Inflammatory macrophage treated with lipopolysaccharide for 1 hour (primary cell): Measurements from ENCODE around the gene TAF9B.
A peak's percentile ranks its signal among the peaks of the same experiment; 100 is the strongest.
"Not testable (repeated sequence)": the region's sequence is repeated elsewhere in the genome, so short reads cannot be mapped to it uniquely, and the experiment has no call there.

Experiments
- DNase-seq, 2 donors: peaks; one replicate each; pipeline ENCODE4 v3.0.0-alpha.2; 2020 to 2022

Gene TAF9B

DNA sequence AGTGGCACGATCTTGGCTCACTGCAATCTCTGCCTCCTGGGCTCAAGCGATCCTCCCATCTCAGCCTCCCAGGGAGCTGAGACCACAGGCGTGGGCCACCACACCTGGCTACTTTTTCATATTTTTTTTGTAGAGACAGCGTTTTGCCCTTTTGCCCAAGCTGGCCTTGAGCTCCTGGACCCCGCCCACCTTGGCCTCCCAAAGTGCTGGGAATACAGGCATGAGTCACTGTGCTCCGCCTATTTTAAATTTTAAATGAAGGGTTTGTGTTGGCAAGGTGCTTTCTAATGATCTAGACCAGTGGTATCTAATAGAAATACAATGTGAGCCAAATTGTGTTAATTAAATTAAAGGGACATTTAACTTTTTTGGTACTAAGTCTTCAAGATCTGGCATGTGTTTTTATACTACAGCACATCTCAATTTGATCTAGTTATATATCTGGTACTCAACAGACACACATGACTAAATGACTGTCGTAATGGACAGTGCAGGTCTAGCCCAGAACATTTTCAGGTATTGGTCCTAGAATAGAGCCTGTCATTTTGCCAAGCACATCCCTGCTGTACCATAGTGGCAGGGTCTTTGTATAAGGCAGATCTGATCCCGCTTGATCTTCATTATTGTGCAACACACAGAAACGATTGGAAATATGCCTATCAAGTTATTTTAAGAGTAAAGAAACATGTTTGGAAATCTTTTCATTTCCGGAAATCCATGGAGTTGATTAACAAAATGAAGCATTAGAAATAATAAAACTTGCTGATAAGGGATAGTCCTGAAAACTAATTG is 28.1 kb downstream of the TAF9B start:
- no peak for DNase-seq

DNA sequence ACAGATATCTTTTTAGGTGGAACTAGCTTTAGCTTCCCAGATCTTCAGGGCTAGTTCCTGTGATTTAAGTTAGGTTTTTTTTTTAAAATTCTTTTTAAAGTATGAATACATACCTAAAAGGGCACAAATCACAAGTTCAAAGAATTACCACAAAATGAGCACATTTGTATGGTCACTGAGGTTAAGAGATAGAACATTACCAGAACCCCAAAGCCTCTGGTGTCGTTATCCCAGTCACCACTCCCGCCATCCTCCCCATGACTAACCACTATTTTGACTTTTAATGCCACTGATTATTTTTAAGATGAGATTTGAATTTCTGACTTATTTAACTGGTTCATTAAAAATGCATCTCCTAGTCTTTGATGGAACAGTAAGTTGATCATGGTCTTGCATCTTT is 30.0 kb downstream of the TAF9B start:
- DNase-seq = no peak

DNA sequence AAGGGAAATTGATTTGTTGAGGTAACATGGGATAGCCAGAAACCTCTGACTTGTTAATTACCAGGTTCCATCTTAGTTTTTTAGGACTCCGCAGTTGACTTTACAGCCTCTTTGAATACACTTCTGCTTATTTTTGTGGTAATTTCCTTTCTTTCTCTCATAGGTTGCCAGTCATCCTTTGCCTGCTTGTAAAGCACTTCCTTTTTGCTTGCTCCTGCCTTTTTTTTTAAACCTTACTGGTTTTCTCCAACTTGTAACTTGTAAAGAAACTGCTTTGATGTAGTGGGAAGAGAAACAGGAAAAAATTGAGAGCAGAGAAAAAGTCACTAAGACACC is 32.8 kb downstream of the TAF9B start:
- DNase-seq = peak; percentile 30 to 32

DNA sequence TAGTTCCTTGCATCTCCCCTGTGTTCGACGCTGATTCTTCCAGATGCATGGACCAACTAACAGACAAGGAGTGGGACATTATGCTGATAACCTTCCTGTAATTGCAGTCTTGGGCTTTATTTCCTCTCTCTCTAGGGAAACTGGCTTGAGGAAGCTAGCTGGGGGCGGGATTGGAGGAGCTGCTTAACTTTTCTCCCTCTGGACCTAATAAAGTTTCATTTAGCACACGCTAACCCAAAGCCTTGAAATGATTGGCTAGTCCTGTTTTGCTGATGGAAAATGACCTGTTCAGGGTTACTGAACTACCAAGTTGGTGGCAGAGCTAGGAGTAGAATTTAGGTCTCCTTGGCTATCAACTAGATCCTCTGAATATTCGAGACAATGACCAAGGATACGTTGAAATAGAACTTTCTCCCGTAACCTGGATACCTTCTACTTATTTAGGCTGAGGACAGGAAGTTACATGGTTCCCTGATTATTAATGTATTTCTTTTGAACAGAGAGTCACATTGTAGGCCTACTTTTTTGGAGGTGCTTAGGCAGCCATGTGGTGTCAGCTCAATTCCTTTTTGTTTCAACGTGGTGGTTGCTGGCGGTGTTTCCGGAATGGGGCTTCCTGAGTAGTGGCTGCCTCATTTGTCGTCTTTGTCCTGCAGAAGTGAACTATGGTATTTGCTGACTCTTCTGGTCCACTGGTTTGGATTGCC is 33.4 kb downstream of the TAF9B start:
- peak; percentile 16 to 27 for DNase-seq

DNA sequence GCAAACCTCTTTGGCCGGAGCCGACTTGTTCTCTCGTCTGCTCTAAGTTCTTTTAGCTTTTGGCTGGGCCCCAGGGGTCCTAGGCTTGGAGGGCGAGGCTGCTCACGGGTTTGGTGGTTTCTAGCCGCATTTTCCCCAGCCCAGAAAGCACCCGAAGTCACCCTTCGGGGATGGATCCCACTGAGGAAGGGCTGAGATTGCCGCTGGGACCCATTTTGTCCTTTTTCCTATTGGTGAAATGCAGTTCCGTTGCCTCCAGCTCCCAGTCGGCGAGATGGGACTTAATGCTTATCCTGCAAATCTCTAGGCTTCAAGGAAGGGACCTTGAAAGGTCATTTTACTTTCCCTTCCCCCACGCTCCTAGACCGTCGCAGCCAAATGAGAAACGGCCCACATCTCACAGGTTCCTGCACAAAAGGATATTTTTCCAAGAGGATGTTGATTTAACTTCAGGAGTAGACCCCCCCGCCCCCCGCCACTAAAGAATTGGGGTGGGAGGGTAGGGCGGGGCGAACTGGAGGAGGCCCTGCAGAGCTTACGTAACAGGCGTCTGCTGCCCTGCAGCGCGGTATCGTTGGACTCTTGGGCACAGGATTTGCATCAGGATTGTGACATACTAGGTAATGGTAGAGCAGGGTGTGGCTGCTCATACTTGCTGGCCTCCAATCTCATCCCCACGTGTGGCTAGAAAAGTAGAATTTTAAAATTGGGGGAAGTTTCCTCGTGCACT is 34.8 kb downstream of the TAF9B start:
- DNase-seq = peak; percentile 63 to 78

DNA sequence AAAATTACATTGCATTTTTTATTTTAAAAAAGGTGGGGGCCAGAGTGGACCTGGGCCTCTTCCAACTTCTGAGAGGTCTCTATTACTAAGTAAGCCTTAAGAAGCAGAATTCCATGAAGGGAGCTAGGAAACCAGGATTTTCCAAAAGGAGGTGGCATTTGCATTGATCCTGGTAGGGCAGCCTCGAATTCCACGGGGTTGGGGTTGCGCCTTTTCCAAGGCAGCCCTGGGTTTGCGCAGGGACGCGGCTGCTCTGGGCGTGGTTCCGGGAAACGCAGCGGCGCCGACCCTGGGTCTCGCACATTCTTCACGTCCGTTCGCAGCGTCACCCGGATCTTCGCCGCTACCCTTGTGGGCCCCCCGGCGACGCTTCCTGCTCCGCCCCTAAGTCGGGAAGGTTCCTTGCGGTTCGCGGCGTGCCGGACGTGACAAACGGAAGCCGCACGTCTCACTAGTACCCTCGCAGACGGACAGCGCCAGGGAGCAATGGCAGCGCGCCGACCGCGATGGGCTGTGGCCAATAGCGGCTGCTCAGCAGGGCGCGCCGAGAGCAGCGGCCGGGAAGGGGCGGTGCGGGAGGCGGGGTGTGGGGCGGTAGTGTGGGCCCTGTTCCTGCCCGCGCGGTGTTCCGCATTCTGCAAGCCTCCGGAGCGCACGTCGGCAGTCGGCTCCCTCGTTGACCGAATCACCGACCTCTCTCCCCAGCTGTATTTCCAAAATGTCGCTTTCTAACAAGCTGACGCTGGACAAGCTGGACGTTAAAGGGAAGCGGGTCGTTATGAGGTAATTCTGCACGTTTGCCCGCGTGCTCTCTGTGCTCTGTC is 35.6 kb downstream of the TAF9B start, which contains the start of gene PGK1:
Gene PGK1, plus strand, starts transcription at position 626 of the 824 bp plus-strand sequence. Its CDS starts 93 bp downstream, at position 719.
- DNase-seq = peak; percentile 88 to 92

DNA sequence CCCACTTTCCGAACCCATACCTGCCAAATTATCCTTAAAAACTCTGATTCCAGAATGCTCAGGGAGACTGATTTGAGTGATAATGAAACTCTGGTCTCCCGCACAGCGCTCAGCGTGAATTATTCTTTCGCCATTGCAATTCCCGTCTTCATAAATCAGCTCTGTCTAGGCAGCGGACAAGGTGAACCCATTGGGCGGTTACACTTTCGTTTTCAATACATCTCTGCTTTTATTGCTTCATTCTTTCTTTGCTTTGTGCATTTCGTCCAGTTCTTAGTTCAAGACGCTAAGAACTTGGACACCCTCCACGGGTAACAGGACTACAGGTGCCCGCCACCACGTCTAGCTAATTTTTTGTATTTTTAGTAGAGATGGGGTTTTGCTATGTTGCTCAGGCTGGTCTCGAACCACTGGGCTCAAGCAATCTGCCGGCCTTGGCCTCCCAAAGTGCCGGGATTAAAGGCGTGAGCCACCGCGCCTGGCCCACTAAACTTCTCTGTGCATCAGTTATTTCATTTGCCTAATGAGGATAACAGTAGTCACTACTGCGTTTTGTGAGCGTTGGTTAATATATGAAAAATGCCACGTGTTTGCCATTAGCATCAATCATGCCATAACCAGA is 36.3 kb downstream of the TAF9B start:
- no peak for DNase-seq

DNA sequence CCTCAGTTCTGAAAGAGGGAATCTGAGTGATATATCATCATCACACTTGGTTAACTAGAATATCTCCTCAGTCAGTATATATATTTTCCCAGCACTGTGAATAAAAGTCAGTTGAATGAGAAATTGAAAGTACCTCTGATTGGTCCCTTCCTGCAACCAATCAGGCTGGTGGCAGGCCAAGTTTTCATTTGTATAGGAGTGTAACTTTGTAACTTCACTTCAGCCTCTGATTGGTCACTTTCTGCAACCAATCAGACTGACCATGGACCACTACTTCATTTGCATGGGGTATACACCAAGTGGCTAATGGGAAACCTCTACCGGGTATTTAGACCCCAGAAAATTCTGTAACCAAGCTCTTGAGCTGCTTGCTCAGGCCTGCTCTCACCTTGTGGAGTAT is 37.4 kb downstream of the TAF9B start:
- DNase-seq = no peak

DNA sequence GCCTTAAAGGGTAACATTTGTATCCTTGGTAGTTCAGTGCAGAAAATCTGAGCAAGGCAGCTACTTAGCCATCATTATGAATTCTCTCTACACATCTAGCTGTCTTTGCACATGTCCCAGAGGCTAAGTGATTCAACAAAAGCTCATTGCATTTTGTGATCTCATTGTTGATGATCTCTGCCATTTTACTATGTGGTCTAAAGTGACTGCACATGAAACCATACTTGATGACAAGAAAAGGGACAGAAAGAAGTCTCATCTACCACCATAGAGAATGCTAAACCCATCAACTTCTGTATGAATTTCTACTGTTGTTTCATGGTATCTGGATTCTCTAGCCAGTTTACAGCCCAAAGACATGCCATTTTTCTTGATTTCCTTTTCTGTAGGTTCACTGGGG is 41.3 kb downstream of the TAF9B start:
- DNase-seq = no peak

DNA sequence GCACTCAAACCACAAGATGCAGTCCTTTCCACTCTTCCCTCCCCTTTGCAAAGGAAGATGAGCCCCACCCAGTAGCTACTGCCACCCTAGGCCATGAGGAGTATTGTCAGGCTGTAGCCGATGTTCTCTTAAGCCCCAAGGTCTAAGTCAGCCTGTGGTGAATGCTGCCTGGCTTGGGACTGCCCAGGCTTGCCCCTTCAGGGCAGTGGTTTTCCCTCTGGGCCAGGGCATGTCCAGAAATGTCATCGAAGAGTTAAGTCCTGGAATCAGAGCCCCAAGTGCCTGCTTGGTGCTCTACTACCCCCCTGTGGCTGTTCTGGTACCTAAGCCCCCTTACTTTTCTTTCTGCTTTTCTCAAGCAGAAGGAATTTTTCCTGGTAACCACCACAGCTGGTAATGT is 47.2 kb downstream of the TAF9B start:
- DNase-seq = no peak

DNA sequence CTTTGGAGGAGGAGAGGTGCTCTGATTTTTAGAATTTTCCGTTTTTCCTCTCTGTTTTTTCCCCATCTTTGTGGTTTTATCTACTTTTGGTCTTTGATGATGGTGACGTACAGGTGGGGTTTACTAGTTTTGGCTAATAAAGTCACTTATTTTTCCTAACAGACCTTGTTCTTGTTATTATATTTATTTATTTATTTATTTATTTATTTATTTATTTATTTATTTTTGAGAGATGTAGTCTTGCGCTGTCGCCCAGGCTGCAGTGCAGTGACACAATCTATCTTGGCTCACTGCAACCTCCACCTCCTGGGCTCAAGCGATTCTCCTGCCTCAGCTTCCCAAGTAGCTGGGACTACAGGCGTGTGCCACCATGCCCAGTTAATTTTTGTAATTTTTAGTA is 58.0 kb downstream of the TAF9B start:
- not testable (repeated sequence) for DNase-seq
